ENCODE measurements around the gene FANCC. TPM values are rescaled to one million over a fixed set of nuclear protein-coding genes. Genes with fewer than 3 reads are reported as not detected.

FANCC gene
- total RNA-seq, 6 experiments from 2014 or later = 4.7 to 7.1 (median 5.7) TPM

DNA sequence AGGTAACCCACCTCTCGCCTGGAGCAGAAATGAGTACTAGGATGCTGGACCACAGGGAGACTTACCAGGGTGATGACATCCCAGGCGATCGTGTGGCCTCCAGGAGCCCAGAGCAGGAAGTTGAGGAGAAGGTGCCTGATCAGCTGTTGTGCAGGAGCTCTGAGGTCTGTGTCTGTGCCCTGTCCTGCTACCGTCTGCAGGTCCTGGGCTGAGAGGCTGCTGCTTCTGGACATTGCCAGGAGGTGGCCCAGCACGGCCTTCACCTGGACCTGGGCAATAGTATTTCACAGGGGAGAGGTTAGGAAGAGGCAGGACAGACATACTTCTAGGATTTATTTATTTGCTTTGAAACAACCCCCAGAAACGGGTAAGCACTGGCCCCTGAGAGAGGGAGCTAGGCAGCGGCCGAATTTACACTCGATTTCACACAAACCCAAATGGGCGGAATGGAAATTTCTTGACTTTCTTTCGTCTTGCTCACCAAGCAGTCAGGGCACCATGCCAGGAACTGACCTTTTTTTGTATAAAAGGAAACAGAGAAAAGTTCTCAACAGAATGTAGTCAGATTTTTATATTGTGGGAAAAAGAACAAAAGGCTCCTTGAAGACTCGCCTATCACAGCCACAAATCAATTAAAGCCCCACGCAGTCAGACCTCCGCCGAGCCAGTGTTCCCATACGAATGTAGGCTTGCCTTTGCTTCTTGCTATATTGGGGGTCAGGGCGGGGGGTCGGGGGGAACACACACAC lies 210.3 kb downstream of the FANCC start:
- Mint-ChIP-seq H3K36me3 (ENCODE audit: low read depth) (peaks cover 21% of the 10 kb centered on the region; the same call in 1 of the 2 replicates), H3K4me3 (no peak overlapping the region), H3K27ac (no peak overlapping the region), H3K9me3 (no peaks in the 10 kb centered on the region), H3K4me1 (ENCODE audit: low read depth) (no peaks in the 10 kb centered on the region), H3K27me3 (ENCODE audit: insufficient read depth) (no peaks in the 10 kb centered on the region; the same call in 1 of the 2 replicates)
- no peak for DNase-seq
- TF ChIP-seq, protein P1, sequence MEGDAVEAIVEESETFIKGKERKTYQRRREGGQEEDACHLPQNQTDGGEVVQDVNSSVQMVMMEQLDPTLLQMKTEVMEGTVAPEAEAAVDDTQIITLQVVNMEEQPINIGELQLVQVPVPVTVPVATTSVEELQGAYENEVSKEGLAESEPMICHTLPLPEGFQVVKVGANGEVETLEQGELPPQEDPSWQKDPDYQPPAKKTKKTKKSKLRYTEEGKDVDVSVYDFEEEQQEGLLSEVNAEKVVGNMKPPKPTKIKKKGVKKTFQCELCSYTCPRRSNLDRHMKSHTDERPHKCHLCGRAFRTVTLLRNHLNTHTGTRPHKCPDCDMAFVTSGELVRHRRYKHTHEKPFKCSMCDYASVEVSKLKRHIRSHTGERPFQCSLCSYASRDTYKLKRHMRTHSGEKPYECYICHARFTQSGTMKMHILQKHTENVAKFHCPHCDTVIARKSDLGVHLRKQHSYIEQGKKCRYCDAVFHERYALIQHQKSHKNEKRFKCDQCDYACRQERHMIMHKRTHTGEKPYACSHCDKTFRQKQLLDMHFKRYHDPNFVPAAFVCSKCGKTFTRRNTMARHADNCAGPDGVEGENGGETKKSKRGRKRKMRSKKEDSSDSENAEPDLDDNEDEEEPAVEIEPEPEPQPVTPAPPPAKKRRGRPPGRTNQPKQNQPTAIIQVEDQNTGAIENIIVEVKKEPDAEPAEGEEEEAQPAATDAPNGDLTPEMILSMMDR (IDR thresholded peaks at IDR 0.05) = no peak

DNA sequence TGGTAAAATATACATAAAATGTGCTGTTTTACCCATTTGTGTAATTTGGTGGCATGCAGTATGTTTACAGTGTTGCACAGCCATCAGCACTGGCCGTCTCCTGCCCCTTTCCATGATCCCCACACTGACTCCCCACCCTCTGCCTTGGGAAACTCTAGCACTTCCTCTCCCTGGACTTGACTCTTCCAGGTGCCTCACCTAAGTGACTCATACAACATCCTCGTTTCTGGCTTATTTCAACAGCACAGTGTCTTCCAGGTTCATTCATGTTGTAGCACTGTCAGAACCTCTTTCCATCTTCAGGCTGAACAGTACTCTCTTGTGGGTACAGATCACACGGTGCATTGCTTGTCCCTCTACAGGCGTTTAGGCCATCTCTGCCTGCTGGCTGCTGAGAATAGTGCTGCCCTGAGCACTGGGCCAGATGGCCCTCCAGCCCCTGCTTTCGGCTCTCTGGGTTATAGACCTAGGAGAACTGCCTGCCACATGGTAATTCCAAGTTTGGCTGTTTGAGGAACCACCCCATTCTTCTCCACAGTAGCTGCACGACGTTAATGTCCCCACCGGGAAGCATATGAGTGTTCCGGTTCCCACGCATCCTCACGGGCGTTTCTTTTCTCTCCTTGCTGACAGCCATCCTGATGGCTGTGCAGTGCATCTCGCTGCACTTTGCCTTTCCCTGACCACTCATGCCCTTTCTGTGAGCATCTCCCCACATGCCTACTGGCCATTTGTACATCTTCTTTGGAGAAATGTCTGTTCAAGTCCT lies 211.8 kb downstream of the FANCC start:
- no peak for DNase-seq
- peaks cover 15% of the 10 kb centered on the region; the same call in 1 of the 2 replicates for H3K36me3 Mint-ChIP-seq (ENCODE audit: low read depth)
- TF ChIP-seq, protein P1 (IDR thresholded peaks at IDR 0.05) = no peak
- H3K4me3 Mint-ChIP-seq = no peak overlapping the region
- H3K9me3 Mint-ChIP-seq = no peaks in the 10 kb centered on the region
- H3K27ac Mint-ChIP-seq = no peak overlapping the region; the same call in 1 of the 2 replicates
- no peaks in the 10 kb centered on the region; the same call in 1 of the 2 replicates for H3K27me3 Mint-ChIP-seq (ENCODE audit: insufficient read depth)
- H3K4me1 Mint-ChIP-seq (ENCODE audit: low read depth) = peaks cover 4% of the 10 kb centered on the region

DNA sequence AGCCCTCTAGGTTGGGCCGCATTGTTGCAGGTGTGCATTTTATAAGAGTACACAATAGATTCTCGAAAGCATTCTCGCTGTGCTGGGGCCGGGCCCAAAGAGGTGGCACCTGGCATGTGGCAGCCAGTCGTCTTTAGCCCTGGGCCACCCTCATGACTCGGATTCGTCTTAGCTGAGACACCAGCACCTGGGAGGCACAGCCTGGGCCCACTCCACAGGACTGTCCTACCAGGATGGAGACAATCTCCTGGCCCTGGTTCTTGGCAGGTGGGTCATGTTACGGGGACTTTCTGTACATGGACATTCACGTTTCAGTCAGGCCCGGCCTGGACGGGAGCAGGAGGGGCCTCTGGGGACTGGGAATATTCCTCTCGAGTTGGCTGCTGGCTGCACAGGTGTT lies 212.5 kb downstream of the FANCC start:
- TF ChIP-seq, protein P1 (IDR thresholded peaks at IDR 0.05) = no peak
- Mint-ChIP-seq H3K27ac (no peak overlapping the region), H3K4me3 (no peak overlapping the region), H3K27me3 (ENCODE audit: insufficient read depth) (no peaks in the 10 kb centered on the region; the same call in 1 of the 2 replicates), H3K36me3 (ENCODE audit: low read depth) (peaks cover 15% of the 10 kb centered on the region; the same call in 1 of the 2 replicates), H3K4me1 (ENCODE audit: low read depth) (peaks cover 12% of the 10 kb centered on the region), H3K9me3 (no peaks in the 10 kb centered on the region)
- DNase-seq = no peak

DNA sequence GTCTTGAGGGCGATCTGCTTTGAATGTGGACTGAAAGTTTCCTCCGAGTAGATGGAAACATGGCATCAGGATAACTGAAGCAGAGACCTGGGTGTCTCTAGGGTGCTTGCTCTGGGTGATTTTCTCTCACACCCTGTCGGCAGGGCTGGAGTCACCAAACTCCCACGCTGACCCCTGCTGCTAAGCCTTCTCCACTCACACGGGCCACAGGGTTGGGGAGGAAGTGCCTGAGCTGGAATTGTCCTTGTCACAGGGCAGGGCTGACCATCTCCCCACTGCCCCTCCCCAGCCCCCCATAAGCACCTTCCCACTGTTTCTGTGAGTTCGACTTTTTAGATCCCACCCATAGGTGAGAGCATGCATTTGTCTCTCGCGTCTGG lies 212.9 kb downstream of the FANCC start:
- Mint-ChIP-seq H3K4me1 (ENCODE audit: low read depth) (peaks cover 16% of the 10 kb centered on the region), H3K27me3 (ENCODE audit: insufficient read depth) (no peaks in the 10 kb centered on the region; the same call in 1 of the 2 replicates)

DNA sequence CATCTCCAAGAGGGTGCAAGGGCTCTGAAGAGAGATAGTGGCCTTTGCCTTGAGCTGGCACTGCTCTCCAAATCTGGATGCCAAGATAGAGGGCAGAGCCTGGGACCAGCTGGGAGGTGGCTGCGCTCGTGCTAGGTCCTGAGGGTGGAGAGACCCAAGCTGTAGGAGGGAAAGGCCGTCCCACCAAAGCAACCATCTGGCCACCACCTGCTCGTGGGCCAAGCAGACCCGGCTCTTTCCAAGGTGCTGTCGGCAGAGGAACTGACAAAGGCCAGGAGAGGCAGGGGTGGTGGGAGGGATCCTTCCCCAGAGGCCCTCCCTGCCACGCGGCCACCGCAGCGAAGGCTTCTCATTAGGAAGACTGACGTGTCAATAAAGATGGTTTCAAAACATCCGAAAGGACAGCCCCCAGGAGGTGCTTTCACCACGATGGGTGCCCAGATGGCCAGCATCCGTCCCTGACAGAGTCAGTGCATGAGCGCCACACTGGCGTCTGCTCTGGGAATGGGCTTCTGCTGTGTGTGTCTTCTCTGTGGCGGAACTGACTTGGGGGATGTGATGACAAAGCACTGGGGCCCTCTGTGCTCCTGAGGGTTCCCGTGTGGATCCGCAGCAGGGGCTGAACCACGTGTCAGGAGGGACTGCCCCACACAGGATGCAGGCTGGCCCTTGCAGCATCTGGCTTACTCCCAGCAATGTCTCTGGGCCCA lies 213.5 kb downstream of the FANCC start:
- Mint-ChIP-seq H3K27ac (no peak overlapping the region), H3K9me3 (no peaks in the 10 kb centered on the region), H3K4me1 (ENCODE audit: low read depth) (peaks cover 17% of the 10 kb centered on the region), H3K27me3 (ENCODE audit: insufficient read depth) (no peaks in the 10 kb centered on the region; the same call in 1 of the 2 replicates), H3K36me3 (ENCODE audit: low read depth) (peaks cover 11% of the 10 kb centered on the region; the same call in 1 of the 2 replicates), H3K4me3 (no peak overlapping the region)
- TF ChIP-seq, protein P1 (IDR thresholded peaks at IDR 0.05) = no peak
- no peak for DNase-seq

More for the DNA sequence above, 212.9 kb downstream of the FANCC start:
- DNase-seq = no peak
- TF ChIP-seq, protein P1 (IDR thresholded peaks at IDR 0.05) = no peak
- Mint-ChIP-seq H3K4me3 (no peak overlapping the region), H3K36me3 (ENCODE audit: low read depth) (peaks cover 13% of the 10 kb centered on the region; the same call in 1 of the 2 replicates), H3K9me3 (no peaks in the 10 kb centered on the region), H3K27ac (no peak overlapping the region)

Data from HFFc6 (cell line).